Caki2 (cell line): ENCODE results near the gene KCNB1. TPM values are rescaled to one million over a fixed set of nuclear protein-coding genes. Genes with fewer than 3 reads are reported as not detected.
A peak's percentile ranks its signal among the peaks of the same experiment; 100 is the strongest.

ENCODE experiments used
- DNase-seq: peaks from one replicate; pipeline ENCODE4 v3.0.0-alpha.2; 2015; ENCODE audit warnings: low read depth
- in situ Hi-C: cut with HindIII; loops from 2 replicates; pipeline ENCODE4 v1.10.0; 2016; ENCODE audit warnings: low sequenced_read_pairs, low pct_unique_long_range_greater_than_20kb, mixed read lengths
- total RNA-seq: library from RNA; depleted of rRNA; stranded (reverse); fragments of >200 nt; shearing (Covaris generic); gene quantifications from 2 replicates; pipeline ENCODE4 v1.2.3, GENCODE V29; 2014; ENCODE audit warnings: low replicate concordance; rRNA removed

The KCNB1 gene
- not detected in 2 replicates for total RNA-seq

- peak; percentile 90 for DNase-seq
- in situ Hi-C loops = no loop called here
Measured at GRCh38 chr20:49482621-49483017, at the start of gene KCNB1. TSS of gene KCNB1 (minus strand) at chr20:49482668. CDS start at chr20:49482480, 188 bp downstream.

GRCh38 chr20:49529470-49529869, 47.0 kb upstream of the KCNB1 start:
- in situ Hi-C loops = no loop called here
- no peak for DNase-seq

GRCh38 chr20:49526568-49526967, 44.1 kb upstream of the KCNB1 start:
- in situ Hi-C loops = no loop called here
- no peak for DNase-seq

GRCh38 chr20:49526056-49526455, 43.6 kb upstream of the KCNB1 start:
- in situ Hi-C loops = no loop called here

GRCh38 chr20:49523767-49524360, 41.4 kb upstream of the KCNB1 start:
- no peak for DNase-seq
- in situ Hi-C loops = no loop called here

More at GRCh38 chr20:49526056-49526455, 43.6 kb upstream of the KCNB1 start:
- DNase-seq = no peak

- DNase-seq = no peak
- in situ Hi-C loops = no loop called here
Measured at GRCh38 chr20:49521356-49521755, 38.9 kb upstream of the KCNB1 start.

- in situ Hi-C loops = no loop called here
- DNase-seq = no peak
Measured at GRCh38 chr20:49519777-49520359, 37.4 kb upstream of the KCNB1 start.

- DNase-seq = no peak
- in situ Hi-C loops = no loop called here
Measured at GRCh38 chr20:49519212-49519712, 36.8 kb upstream of the KCNB1 start.

GRCh38 chr20:49518576-49518975, 36.1 kb upstream of the KCNB1 start:
- in situ Hi-C loops = no loop called here
- no peak for DNase-seq

- DNase-seq = no peak
- in situ Hi-C loops = no loop called here
Measured at GRCh38 chr20:49517805-49518100, 35.3 kb upstream of the KCNB1 start.

- in situ Hi-C loops = no loop called here
Measured at GRCh38 chr20:49516916-49517804, 34.7 kb upstream of the KCNB1 start.

GRCh38 chr20:49515586-49515985, 33.1 kb upstream of the KCNB1 start:
- in situ Hi-C loops = no loop called here

More at GRCh38 chr20:49516916-49517804, 34.7 kb upstream of the KCNB1 start:
- DNase-seq = no peak

GRCh38 chr20:49513517-49513916, 31.0 kb upstream of the KCNB1 start:
- in situ Hi-C loops = no loop called here

More at GRCh38 chr20:49515586-49515985, 33.1 kb upstream of the KCNB1 start:
- DNase-seq = no peak

GRCh38 chr20:49513009-49513408, 30.5 kb upstream of the KCNB1 start:
- in situ Hi-C loops = no loop called here
- DNase-seq = no peak

More at GRCh38 chr20:49513517-49513916, 31.0 kb upstream of the KCNB1 start:
- DNase-seq = no peak

GRCh38 chr20:49511788-49512525, 29.5 kb upstream of the KCNB1 start:
- in situ Hi-C loops = no loop called here
- no peak for DNase-seq

- in situ Hi-C loops = no loop called here
- no peak for DNase-seq
Measured at GRCh38 chr20:49510562-49511122, 28.2 kb upstream of the KCNB1 start.

GRCh38 chr20:49508435-49509199, 26.1 kb upstream of the KCNB1 start:
- in situ Hi-C loops = no loop called here
- DNase-seq = peak; percentile 34
